HUES64 (cell line): Measurements from ENCODE around the gene MYO1B.

Source experiments
- H3K27ac ChIP-seq: 2 replicates; pipeline ENCODE4 v1.7.0; 2013; ENCODE audit warnings: low read depth, low read length, inconsistent platforms
- H3K27me3 ChIP-seq: 2 replicates; pipeline ENCODE4 v1.6.1; 2013; ENCODE audit warnings: mild to moderate bottlenecking, low read length; ENCODE audit not compliant: insufficient read depth
- H3K36me3 ChIP-seq: 2 replicates; pipeline ENCODE4 v1.6.1; 2013; ENCODE audit warnings: mild to moderate bottlenecking, low read length; ENCODE audit not compliant: insufficient read depth
- H3K4me1 ChIP-seq: 2 replicates; pipeline ENCODE4 v1.6.1; 2013; ENCODE audit warnings: mild to moderate bottlenecking, low read length, moderate library complexity; ENCODE audit not compliant: insufficient read depth
- H3K4me3 ChIP-seq: 2 replicates; pipeline ENCODE4 v1.5.1; 2013; ENCODE audit warnings: mild to moderate bottlenecking, low read length, moderate library complexity
- H3K9ac ChIP-seq: 2 replicates; pipeline ENCODE4 v1.6.1; 2013; ENCODE audit warnings: mild to moderate bottlenecking, low read depth, low read length
- H3K9me3 ChIP-seq: 2 replicates; pipeline ENCODE4 v1.6.1; 2013; ENCODE audit warnings: low read depth, low read length; ENCODE audit not compliant: insufficient read depth
- WGBS: fragments of 150-250, 120-280 bp; methylation state at CpG from one replicate; pipeline ENCODE4 v1.1.7; 2013; ENCODE audit warnings: missing lambda C conversion rate; 5-methylcytosine and 5-hydroxymethylcytosine counted together

Gene MYO1B

DNA sequence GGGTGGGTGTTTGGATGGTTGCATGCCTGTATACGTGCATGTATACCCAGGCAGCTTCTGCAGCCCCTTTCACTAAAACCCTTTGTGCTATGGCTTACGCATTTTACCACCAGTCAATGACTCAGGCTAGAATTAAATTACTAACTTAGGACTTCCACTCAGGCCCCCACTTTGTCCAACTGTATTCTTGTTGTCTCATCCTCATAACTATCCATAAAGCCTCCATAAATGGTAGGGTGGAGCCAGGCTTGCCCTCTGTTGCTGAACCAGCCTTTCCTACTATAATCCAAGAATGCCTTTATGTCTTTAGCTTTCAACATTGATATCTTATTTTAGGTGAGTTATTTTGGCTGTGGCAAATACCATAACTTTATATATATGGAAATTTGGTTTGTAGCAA lies 119.9 kb downstream of the MYO1B start:
- Histone ChIP-seq H3K9ac (no peak overlapping the region), H3K4me1 (no peaks in the 10 kb centered on the region), H3K36me3 (peaks cover 64% of the 10 kb centered on the region), H3K27me3 (no peaks in the 10 kb centered on the region), H3K4me3 (no peak overlapping the region), H3K27ac (no peak overlapping the region), H3K9me3 (no peaks in the 10 kb centered on the region)
- 99% methylated on average over 2 of the region's 2 CpGs for WGBS

DNA sequence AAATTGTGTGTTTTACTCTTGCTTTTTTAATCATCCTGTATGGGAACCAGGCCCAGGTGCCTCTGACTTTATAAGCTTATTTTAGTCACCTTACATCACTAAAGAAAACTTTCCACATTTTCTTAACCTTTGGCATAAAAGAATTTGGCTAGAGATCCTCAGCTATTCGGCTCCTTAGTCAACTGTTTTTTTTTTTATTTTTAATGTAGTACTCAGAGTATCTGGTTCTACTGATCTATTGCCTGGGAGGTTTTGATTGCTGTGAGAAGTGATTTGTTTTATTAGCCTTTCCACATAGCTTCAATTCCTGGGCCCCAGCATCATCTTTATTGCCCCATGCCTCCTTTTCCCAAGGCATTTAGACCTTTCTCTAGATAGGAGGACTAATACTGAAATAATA lies 121.0 kb downstream of the MYO1B start:
- H3K9me3 ChIP-seq: no peaks in the 10 kb centered on the region
- peaks cover 67% of the 10 kb centered on the region for H3K36me3 ChIP-seq
- 100% methylated on average over 1 of the region's 1 CpG for WGBS
- H3K27ac ChIP-seq: no peak overlapping the region
- no peak overlapping the region for H3K4me3 ChIP-seq
- H3K27me3 ChIP-seq: no peaks in the 10 kb centered on the region
- H3K4me1 ChIP-seq: no peaks in the 10 kb centered on the region
- no peak overlapping the region for H3K9ac ChIP-seq

DNA sequence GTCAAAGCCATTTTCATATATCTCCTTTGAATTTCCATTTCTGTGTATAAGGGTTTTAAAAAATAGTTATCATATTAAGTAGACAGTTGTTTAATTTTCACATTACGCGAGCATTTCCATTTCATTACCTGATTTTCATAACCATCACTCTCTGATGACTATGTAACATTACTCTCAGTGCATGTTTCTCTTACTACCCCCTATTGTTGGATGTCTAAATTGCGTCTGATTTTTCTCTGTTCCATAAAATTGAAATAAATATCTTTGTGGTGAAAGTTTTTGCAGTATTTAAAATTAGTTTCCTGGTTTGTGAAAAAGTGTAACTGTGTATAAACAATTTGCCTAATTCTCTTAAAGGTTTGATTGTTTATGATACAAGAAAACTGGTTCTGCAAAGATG lies 123.8 kb downstream of the MYO1B start:
- H3K4me1 ChIP-seq: no peaks in the 10 kb centered on the region
- no peak overlapping the region for H3K4me3 ChIP-seq
- 100% methylated on average over 1 of the region's 3 CpGs for WGBS
- no peak overlapping the region for H3K27ac ChIP-seq
- H3K27me3 ChIP-seq: no peaks in the 10 kb centered on the region
- no peak overlapping the region for H3K9ac ChIP-seq
- peaks cover 69% of the 10 kb centered on the region for H3K36me3 ChIP-seq
- no peaks in the 10 kb centered on the region for H3K9me3 ChIP-seq

DNA sequence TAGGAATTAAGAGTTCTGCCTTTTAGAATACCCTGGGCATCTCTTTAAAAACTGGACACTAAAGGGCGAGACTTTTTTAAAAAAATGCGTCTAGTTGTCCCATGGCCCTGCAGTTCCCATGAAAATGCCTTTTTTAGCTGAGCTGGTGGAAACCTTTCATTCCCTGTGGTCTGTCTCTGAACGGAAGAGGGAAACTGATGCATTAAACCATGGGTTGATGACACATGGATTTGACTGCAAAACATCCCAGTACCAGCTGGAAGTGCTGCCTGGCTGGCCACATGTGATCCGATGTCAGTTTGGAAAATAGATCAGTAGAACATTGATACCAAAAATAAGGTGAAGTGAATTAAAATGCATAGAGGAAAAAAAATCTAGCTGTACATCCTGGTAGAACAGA lies 129.2 kb downstream of the MYO1B start:
- Histone ChIP-seq H3K9me3 (no peaks in the 10 kb centered on the region), H3K4me1 (peaks cover 14% of the 10 kb centered on the region; the same call in 1 of the 2 replicates), H3K27ac (no peak overlapping the region), H3K27me3 (no peaks in the 10 kb centered on the region), H3K4me3 (no peak overlapping the region), H3K9ac (no peak overlapping the region), H3K36me3 (peaks cover 45% of the 10 kb centered on the region)
- WGBS: 96% methylated on average over 4 of the region's 4 CpGs

DNA sequence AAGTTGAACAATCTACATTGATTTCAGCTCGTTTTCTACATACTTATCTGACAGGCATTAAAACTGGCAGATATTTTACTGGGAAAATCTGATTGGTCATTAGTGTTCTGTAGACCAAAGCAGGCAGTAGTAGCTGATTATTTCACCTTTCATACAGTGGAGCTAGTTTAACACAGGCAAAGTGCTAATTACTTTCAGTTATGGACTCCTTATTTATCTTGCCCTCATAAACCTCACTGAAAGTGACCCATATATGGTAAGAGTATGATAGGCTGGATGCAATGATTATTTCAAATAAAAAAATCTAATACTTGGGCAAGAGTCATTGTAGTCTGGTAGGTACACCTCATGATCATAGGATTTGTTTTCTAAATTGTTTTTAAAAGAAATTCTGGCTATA lies 129.7 kb downstream of the MYO1B start:
- Histone ChIP-seq H3K4me1 (peaks cover 14% of the 10 kb centered on the region; the same call in 1 of the 2 replicates), H3K9me3 (no peaks in the 10 kb centered on the region), H3K4me3 (no peak overlapping the region), H3K27ac (no peak overlapping the region), H3K27me3 (no peaks in the 10 kb centered on the region), H3K36me3 (peaks cover 39% of the 10 kb centered on the region), H3K9ac (no peak overlapping the region)
- 100% methylated on average over 1 of the region's 1 CpG for WGBS

DNA sequence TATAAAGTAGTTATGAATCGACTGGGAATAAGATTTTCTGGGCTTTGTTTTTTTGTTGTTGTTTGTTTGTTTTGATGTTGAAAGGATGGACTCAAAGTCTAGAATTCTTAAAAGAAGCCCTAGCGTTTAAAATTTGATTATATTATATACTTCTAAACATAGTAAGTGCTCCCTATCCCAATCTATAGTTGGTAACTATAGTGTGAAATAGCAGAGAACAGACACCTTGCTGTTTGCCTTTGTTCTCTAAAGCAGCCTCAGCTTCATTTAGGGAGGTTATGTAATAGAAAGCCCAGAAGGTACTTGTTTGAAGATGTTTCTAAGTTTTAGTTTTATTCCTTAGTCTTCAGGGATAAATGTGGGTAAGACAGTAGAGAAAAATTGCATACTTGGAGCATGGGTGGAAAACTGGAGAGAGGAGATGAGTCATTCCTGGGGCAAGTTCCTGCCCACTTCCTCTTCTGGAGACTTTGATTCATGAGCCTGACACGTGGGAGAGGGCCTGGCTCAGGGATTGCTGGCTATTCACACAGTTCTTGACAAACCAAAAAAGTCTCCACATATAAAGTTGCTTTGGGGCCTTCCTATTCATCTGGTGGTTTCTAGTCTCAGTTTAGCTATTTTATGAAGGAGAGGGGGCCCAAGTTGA lies 131.9 kb downstream of the MYO1B start:
- Histone ChIP-seq H3K9me3 (no peaks in the 10 kb centered on the region), H3K27ac (0 out of 2 replicates have a peak overlapping the region, but pooled peaks have one; percentile 7), H3K4me3 (no peak overlapping the region), H3K9ac (no peak overlapping the region), H3K4me1 (peaks cover 14% of the 10 kb centered on the region; the same call in 1 of the 2 replicates), H3K27me3 (no peaks in the 10 kb centered on the region), H3K36me3 (peaks cover 29% of the 10 kb centered on the region)
- 62% methylated on average over 2 of the region's 3 CpGs for WGBS

DNA sequence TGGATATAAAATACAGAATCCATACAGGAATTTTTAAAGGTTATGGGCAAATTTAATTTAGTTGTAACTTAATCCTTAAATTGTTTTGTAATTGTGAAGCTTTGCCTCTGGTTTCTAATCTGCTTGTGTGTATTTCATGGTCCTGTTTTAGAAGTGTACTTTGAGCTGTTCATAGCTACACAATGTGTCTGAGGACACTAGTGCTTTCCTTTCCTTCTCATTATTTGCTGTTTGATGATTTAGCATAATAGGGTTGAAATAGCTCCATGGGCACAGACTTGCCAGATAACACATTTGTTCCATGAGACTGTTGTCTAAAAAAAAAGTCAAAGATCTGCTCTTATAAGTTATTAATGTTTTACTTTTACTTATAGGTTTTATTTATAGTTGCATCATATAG lies 134.2 kb downstream of the MYO1B start:
- H3K9me3 ChIP-seq: no peaks in the 10 kb centered on the region
- no peak overlapping the region for H3K9ac ChIP-seq
- peaks cover 14% of the 10 kb centered on the region; the same call in 1 of the 2 replicates for H3K4me1 ChIP-seq
- peaks cover 37% of the 10 kb centered on the region for H3K36me3 ChIP-seq
- H3K27me3 ChIP-seq: no peaks in the 10 kb centered on the region
- no peak overlapping the region for H3K27ac ChIP-seq
- no peak overlapping the region for H3K4me3 ChIP-seq

DNA sequence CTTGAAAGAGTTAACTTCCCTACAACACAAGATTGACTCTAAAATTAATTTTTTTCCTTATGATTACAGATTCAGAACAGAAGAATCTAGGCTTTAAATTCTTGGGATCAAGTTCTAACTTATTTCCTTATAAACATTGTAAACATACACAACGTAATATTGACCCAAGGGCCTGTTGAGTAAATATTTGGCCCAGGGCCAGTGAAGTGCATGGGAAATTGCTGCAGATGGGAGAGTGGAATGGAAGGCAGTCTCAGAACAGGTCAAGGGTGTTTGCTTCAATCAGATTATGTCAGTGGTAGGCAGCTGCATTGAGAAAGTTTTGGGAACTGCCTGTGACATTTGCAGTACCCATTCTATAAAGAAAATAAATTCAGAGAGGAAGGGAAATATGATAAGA lies 137.6 kb downstream of the MYO1B start:
- WGBS: 95% methylated on average over 1 of the region's 1 CpG
- H3K27ac ChIP-seq: no peak overlapping the region
- no peaks in the 10 kb centered on the region for H3K9me3 ChIP-seq
- no peaks in the 10 kb centered on the region for H3K27me3 ChIP-seq
- H3K4me3 ChIP-seq: no peak overlapping the region
- no peak overlapping the region for H3K9ac ChIP-seq
- peaks cover 67% of the 10 kb centered on the region for H3K36me3 ChIP-seq
- H3K4me1 ChIP-seq: no peaks in the 10 kb centered on the region

DNA sequence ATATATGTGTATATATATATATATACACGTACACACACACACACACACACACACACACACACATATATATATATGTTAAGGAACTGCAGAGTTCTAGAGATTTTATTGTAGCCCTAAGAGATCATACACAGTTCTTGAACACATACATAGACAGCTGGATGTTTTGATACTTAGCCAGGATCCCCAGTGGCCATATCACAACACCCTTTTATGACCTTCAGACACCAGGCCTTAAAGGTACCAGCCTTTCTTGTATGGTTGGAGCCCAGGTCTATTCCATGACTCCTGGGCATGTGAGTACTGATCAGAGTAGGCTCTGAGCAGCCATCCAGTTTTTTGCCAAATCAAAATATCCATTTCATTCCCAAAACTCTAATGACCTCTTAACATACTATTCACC lies 138.3 kb downstream of the MYO1B start:
- WGBS: no CpG with 5 or more reads among the region's 1 CpG
- Histone ChIP-seq H3K9me3 (no peaks in the 10 kb centered on the region), H3K4me1 (no peaks in the 10 kb centered on the region), H3K9ac (no peak overlapping the region), H3K27ac (no peak overlapping the region), H3K36me3 (peaks cover 74% of the 10 kb centered on the region), H3K4me3 (no peak overlapping the region), H3K27me3 (no peaks in the 10 kb centered on the region)

DNA sequence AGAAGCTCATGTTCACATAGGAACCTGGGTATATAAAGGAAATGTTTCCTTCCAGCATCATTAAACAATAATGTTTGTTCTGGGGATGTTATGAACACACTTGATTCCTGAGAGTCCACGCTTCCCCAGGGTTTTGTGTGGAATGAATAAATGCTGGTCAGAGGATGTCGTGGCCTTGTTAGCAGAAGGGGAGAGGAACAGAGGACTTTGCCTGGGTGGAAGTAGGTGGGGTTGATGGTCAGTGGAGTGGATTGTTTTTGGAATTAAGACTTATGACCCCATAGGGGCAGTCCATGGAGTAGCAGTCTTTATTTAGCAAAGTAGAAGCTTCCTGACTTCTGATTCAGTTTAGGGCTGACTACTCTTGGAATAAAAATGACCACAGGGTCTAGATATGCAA lies 139.6 kb downstream of the MYO1B start:
- 93% methylated on average over 2 of the region's 2 CpGs for WGBS
- Histone ChIP-seq H3K9me3 (no peaks in the 10 kb centered on the region), H3K4me1 (no peaks in the 10 kb centered on the region), H3K4me3 (no peak overlapping the region), H3K27me3 (no peaks in the 10 kb centered on the region), H3K9ac (no peak overlapping the region), H3K27ac (no peak overlapping the region), H3K36me3 (peaks cover 87% of the 10 kb centered on the region)

DNA sequence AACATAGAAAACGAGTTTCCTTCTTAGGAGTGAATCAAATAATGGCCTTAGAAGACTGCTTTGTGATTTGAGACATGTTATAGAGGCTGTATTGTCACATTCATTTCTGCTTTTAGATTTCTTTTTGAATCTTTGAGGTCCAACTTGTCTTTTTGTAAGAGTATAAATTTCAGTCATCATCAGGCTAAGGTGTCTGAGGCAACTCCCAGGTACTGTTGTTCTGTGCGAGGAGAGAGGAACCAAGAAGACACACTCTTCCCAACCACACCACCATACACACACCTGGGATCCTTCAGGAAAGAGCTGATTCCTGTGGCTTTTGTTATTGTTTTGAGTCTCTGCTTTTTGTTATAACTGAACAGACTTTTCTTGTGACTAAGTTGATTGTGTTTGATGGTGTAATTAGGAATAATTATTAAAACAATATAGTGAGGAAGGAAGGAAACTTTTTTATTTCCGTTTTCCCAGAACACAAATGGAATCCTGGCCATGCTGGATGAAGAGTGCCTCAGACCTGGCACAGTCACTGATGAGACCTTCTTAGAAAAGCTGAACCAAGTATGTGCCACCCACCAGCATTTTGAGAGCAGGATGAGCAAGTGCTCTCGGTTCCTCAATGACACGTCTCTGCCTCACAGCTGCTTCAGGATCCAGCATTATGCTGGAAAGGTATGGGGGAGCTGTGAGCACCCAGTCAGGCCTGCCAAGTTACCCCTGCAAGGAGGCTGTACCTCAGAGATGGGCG lies 140.4 kb downstream of the MYO1B start:
- Histone ChIP-seq H3K4me3 (no peak overlapping the region), H3K4me1 (no peaks in the 10 kb centered on the region), H3K9me3 (no peaks in the 10 kb centered on the region), H3K27ac (no peak overlapping the region), H3K36me3 (peaks cover 95% of the 10 kb centered on the region), H3K9ac (no peak overlapping the region), H3K27me3 (no peaks in the 10 kb centered on the region)
- 92% methylated on average over 6 of the region's 6 CpGs for WGBS
